OCI-LY3 (cell line): Measurements from ENCODE around the gene LEMD2.

ENCODE experiments used
- CTCF ChIP-seq: fragments of 200-600, 300-600 bp; sonication (generic); IDR thresholded peaks from 2 replicates; pipeline ENCODE4 v1.5.1; 2014; ENCODE audit warnings: antibody characterized with exemption, low read length, low read depth
- EZH2phosphoT487 ChIP-seq: fragments of 200-600 bp; shearing (Covaris generic); IDR thresholded peaks from 2 replicates; pipeline ENCODE4 v1.6.1; 2018; ENCODE audit warnings: antibody characterized with exemption, mixed run types, low read depth

- no peak for TF ChIP-seq CTCF
- no peak for TF ChIP-seq EZH2phosphoT487
These were observed 33.9 kb upstream of the LEMD2 start for GRCh38 chr6:33822575-33823395.
